ENCODE data around the gene KCNIP4.

KCNIP4 gene

GRCh38 chr4:21848021-21848420 is 100.6 kb downstream of the KCNIP4 start:
- no peak for DNase-seq (ENCODE audit: low read depth in 2 of 2)

- DNase-seq (ENCODE audit: low read depth in 2 of 2), result no peak
Measured at GRCh38 chr4:21845663-21846062, 102.9 kb downstream of the KCNIP4 start.

DNA sequence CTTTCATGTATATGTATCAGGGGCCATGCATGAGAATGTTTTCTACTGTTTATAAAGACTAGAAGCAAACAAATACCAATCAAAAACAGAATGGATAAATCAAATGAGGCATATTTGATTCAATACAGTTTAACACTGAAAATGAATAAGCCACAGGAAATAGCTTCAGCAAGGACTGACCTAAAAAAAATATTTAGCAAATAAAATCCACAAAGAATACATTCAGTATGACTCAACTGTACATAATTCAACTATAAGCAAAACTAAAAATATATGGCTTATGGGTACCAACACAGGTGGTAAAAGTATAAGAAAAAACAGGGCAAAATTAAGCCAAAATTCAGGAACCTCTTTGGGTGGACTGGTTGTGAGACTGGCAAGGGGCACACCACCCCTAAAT is 112.9 kb downstream of the KCNIP4 start:
- DNase-seq (ENCODE audit: low read depth in 2 of 2), result no peak

DNA sequence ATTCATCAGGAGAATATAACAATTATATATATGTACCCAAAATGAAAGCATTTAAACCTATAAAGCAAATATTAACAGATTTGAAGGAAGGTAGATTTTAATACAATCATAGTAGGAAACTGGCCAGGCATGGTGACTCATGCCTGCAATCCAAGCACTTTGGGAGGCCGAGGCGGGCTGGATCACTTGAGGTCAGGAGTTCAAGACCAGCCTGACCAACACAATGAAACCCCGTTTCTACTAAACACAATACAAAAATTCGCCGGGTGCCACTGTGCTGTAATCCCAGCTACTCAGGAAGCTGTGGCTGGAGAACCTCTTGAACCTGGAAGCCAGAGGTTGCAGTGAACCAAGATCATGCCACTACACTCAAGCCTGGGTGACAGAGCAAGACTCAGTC is 118.3 kb downstream of the KCNIP4 start:
- no peak for DNase-seq (ENCODE audit: low read depth in 2 of 2)

DNA sequence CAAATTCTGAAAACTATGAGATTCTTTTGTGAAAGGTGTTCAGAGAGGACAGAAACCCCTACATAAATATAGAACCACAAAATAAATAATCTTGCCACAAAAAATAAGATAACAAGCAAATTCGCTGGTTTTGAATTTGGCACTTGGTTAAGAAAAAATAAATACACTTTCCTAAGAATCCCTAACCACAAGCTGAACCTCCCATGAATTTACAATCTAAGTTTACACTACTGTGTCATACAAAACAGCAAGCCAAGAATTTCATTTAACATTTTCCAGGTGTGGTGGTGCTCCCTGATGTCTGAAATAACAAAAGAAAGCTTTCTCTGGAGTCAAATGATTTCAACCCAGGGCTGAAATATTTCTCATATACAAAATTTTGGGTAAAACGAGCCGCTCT is 121.0 kb downstream of the KCNIP4 start:
- DNase-seq (ENCODE audit: low read depth in 2 of 2), result no peak

- DNase-seq (ENCODE audit: low read depth in 2 of 2), result no peak
Measured at GRCh38 chr4:21826071-21826470, 122.5 kb downstream of the KCNIP4 start.

GRCh38 chr4:21819086-21819485 is 129.5 kb downstream of the KCNIP4 start:
- no peak for DNase-seq (ENCODE audit: low read depth in 2 of 2)

- no peak for DNase-seq (ENCODE audit: low read depth in 2 of 2)
Measured at GRCh38 chr4:21815651-21816377, 132.8 kb downstream of the KCNIP4 start.

GRCh38 chr4:21811565-21811964 is 137.0 kb downstream of the KCNIP4 start:
- no peak for DNase-seq (ENCODE audit: low read depth in 2 of 2)

DNA sequence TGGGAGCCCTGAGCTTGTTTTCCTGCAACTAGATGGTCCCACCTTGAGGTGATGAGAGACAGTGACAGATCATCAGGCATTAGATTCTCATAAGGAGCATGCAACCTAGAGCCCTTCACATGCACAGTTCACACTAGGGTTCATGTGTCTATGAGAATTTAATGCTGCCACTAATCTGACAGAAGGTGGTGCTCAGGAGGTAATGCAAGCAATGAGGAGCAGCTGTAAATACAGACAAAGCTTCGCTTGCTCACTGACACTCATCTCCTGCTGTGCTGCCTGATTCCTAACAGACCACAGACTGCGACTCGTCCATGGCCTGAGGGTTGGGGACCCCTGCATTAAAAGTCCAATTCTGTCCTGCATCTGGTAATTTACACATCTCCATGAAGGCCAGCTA is 141.6 kb downstream of the KCNIP4 start:
- no peak for DNase-seq (ENCODE audit: low read depth in 2 of 2)

GRCh38 chr4:21802406-21802805 is 146.2 kb downstream of the KCNIP4 start:
- no peak for DNase-seq (ENCODE audit: low read depth in 2 of 2)

- DNase-seq (ENCODE audit: low read depth in 2 of 2), result no peak
Measured at GRCh38 chr4:21801661-21802385, 146.7 kb downstream of the KCNIP4 start.

DNA sequence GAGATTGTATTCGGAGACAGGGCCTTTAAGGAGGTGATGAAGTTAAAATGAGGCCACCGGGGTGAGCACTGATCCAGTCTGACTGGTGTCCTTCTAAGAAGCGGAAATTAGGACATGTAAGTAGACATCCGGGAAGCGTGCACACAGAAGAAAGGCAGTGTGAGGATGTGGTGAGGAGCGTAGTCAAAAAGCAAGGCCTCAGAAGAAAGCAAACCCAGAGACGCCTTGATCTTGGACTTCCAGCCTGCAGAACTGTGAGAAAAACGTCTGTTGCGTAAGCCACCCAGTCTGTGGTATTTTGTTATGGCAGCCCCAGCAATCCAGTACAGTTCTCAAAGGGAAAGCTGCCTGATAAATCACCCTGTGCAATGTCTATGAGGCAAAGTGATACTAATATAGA is 153.5 kb downstream of the KCNIP4 start:
- DNase-seq (ENCODE audit: low read depth in 2 of 2), result no peak

GRCh38 chr4:21792736-21793135 is 155.8 kb downstream of the KCNIP4 start:
- no peak for DNase-seq (ENCODE audit: low read depth in 2 of 2)

DNA sequence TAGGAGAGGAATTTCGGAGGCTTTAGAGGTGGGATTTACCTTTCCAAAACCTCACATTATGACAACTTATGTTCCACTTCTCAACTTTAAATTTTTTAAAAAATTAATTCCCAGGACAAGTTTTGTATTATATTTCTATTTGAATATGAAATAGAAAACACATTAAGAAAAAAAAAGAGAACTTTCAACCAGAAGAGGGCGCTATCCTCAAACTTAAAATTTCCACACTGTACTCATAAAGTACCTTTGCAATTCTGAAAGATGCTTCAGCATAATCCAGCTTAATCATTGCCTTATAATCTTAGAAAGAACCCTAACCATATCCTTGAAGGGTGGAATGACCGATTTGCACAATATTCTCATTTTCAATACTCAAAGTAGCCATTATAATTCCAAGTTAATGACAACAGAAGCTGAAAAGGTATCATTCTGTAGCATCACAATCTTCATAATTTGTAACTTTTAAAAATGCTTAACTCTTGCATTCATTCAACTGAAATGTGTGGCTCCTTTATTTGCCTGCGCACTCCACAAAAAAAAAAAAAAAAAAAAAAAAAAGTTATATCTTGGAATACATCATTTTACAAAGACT is 158.0 kb downstream of the KCNIP4 start:
- DNase-seq (ENCODE audit: low read depth in 2 of 2), result no peak

DNA sequence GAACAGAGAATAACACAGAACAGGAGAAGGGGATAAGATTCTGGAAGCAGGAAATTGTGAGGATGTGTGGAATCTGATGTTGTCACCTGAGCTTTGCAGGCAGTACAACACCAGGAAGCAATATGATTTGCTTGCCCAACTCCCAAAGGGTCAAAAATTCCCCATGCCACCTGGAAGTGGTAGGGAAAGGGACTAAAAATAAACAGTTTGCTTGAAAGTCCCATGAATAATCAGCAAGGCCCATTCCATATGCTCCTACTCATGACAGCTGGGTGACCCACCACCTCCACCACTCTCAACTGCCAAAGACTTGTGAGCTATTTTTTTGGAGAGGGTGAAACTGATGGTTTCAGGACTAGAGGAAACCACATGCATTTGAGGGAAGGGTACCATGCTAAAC is 168.4 kb downstream of the KCNIP4 start:
- no peak for DNase-seq (ENCODE audit: low read depth in 2 of 2)

- no peak for DNase-seq (ENCODE audit: low read depth in 2 of 2)
Measured at GRCh38 chr4:21778702-21779101, 169.9 kb downstream of the KCNIP4 start.

DNA sequence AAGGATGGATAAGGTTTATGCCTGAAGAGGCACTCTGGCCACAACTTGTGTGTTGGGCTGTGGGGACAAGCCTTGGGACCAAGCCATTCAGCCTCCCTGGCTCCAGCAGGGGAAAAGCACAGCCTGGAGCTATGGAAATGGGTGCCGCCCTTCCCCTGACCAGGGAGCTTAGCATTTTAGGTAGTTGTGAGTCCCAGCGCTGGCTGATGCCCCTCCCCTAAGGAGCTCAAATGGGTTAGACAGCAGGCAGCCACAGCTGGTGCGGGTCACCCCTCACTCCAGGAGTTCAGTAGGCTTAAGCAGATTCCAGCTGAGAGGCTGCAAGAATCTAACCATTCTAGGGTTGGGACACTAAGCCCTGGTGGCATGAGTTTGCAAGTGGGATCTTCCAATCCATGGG is 172.9 kb downstream of the KCNIP4 start:
- DNase-seq (ENCODE audit: low read depth in 2 of 2), result no peak

- DNase-seq (ENCODE audit: low read depth in 2 of 2), result no peak
Measured at GRCh38 chr4:21769404-21770147, 179.0 kb downstream of the KCNIP4 start.

- DNase-seq (ENCODE audit: low read depth in 2 of 2), result no peak
Measured at GRCh38 chr4:21768349-21769310, 179.9 kb downstream of the KCNIP4 start.

- DNase-seq (ENCODE audit: low read depth in 2 of 2), result no peak
Measured at GRCh38 chr4:21765810-21766407, 182.7 kb downstream of the KCNIP4 start.
